ENCODE results near the gene ANO3. TPM values are rescaled to one million over a fixed set of nuclear protein-coding genes. Genes with fewer than 3 reads are reported as not detected.

Gene ANO3
- total and polyA plus RNA-seq, 2 donors (not counting 1 experiment from before 2014, with no cell fraction given): not detected

DNA sequence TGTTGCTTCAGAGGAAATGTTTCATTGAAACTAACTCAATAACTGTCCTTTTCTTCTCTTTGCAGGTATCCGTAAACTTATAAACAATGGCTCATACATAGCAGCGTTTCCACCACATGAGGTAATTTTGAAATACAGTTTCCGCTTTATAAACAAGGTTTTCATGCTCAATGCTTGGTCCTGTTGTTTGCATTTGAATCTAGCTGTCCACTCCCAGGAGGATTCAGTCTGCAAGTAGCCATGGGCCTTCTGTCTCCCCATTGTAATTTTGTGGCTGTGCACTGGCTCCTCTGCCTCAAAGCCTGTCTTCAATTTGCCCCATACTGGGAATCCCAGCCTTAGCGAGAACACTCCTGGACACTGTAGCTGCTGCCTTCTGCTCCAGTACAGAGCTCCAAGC, 205.4 kb downstream of the ANO3 start:
- Mint-ChIP-seq H3K9me3 (ENCODE audit: insufficient read depth) (peaks cover 2% of the 10 kb centered on the region), H3K4me3 (no peak overlapping the region), H3K27me3 (no peaks in the 10 kb centered on the region), H3K4me1 (no peaks in the 10 kb centered on the region), H3K27ac (no peak overlapping the region)
- DNase-seq (no peak), ATAC-seq (ENCODE audit: low read depth) (no peak)
- no peaks in the 10 kb centered on the region for H3K27me3 ChIP-seq (replicated peaks in 1 of 4; ENCODE audit: control extremely low read depth in 1 of 4, control insufficient read depth in 3 of 4, insufficient read depth in 4 of 4, low read length in 3 of 4)
- H4K20me1 ChIP-seq (ENCODE audit: control insufficient read depth, insufficient read depth, low read length, poor library complexity, severe bottlenecking): no peaks in the 10 kb centered on the region
- no peaks in the 10 kb centered on the region for H3K36me3 ChIP-seq (replicated peaks in 1 of 2; ENCODE audit: control extremely low read depth in 1 of 2, control insufficient read depth in 1 of 2, extremely low read depth in 1 of 2, insufficient read depth in 2 of 2, low read length in 1 of 2)
- intact Hi-C loops (cut with micrococcal nuclease): no loop called here
- no peak overlapping the region for H3K9ac ChIP-seq (ENCODE audit: low read length)
- H2AFZ ChIP-seq (ENCODE audit: insufficient read depth, low read depth, low read length, poor library complexity, severe bottlenecking): no peak overlapping the region
- H3K4me2 ChIP-seq (replicated peaks; ENCODE audit: low read depth, low read length, poor library complexity, severe bottlenecking): no peak overlapping the region
- CTCF ChIA-PET: no interaction called here
- WGBS (ENCODE audit: insufficient coverage): 90% methylated on average over 2 of the region's 4 CpGs
- H3K27ac ChIP-seq (ENCODE audit: low read length in 2 of 2): no peak overlapping the region
- no peaks in the 10 kb centered on the region for H3K9me3 ChIP-seq (ENCODE audit: control extremely low read depth in 1 of 3, control insufficient read depth in 2 of 3, insufficient read depth in 1 of 3, low read length in 2 of 3)
- POLR2A ChIA-PET: no interaction called here
- H3K79me2 ChIP-seq (ENCODE audit: control insufficient read depth, insufficient read depth, low read length): no peaks in the 10 kb centered on the region
- TF ChIP-seq, protein P1, sequence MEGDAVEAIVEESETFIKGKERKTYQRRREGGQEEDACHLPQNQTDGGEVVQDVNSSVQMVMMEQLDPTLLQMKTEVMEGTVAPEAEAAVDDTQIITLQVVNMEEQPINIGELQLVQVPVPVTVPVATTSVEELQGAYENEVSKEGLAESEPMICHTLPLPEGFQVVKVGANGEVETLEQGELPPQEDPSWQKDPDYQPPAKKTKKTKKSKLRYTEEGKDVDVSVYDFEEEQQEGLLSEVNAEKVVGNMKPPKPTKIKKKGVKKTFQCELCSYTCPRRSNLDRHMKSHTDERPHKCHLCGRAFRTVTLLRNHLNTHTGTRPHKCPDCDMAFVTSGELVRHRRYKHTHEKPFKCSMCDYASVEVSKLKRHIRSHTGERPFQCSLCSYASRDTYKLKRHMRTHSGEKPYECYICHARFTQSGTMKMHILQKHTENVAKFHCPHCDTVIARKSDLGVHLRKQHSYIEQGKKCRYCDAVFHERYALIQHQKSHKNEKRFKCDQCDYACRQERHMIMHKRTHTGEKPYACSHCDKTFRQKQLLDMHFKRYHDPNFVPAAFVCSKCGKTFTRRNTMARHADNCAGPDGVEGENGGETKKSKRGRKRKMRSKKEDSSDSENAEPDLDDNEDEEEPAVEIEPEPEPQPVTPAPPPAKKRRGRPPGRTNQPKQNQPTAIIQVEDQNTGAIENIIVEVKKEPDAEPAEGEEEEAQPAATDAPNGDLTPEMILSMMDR (IDR thresholded peaks at IDR 0.05): no peak
- TF ChIP-seq EZH2 (IDR thresholded peaks at IDR 0.05; ENCODE audit: borderline replicate concordance, insufficient read depth, low read depth, low read length, poor library complexity, severe bottlenecking): no peak
- no peaks in the 10 kb centered on the region for H3K4me1 ChIP-seq (ENCODE audit: control insufficient read depth in 2 of 2, insufficient read depth in 2 of 2, low read length in 2 of 2)
- no peak overlapping the region for H3K4me3 ChIP-seq (ENCODE audit: control extremely low read depth in 1 of 5, extremely low read depth in 1 of 5, insufficient read depth in 1 of 5, low read depth in 2 of 5, low read length in 4 of 5)

DNA sequence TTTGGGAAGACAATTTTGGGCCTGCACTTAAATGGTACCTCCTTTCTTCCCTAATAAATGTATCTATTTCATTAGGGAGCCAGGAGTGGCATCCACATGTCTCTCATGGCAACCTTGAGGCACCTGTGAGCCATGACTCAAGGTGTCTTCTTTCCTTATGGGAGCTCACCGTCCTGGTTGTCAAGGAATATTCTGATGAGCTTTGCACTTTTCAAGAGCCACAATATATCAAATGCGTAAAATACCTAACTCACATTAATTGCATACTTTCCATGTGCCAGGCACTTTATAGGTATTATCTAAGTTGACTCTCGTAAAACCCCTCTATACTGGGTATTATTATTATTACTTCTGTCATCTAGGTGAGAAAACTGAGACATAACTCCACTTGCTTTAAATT, 207.6 kb downstream of the ANO3 start:
- Histone ChIP-seq H3K9ac (ENCODE audit: low read length) (no peak overlapping the region), H3K4me1 (ENCODE audit: control insufficient read depth in 2 of 2, insufficient read depth in 2 of 2, low read length in 2 of 2) (no peaks in the 10 kb centered on the region), H3K4me3 (ENCODE audit: control extremely low read depth in 1 of 5, extremely low read depth in 1 of 5, insufficient read depth in 1 of 5, low read depth in 2 of 5, low read length in 4 of 5) (no peak overlapping the region), H3K27me3 (replicated peaks in 1 of 4; ENCODE audit: control extremely low read depth in 1 of 4, control insufficient read depth in 3 of 4, insufficient read depth in 4 of 4, low read length in 3 of 4) (no peaks in the 10 kb centered on the region), H3K79me2 (ENCODE audit: control insufficient read depth, insufficient read depth, low read length) (no peaks in the 10 kb centered on the region), H2AFZ (ENCODE audit: insufficient read depth, low read depth, low read length, poor library complexity, severe bottlenecking) (no peak overlapping the region), H3K27ac (ENCODE audit: low read length in 2 of 2) (no peak overlapping the region), H3K4me2 (replicated peaks; ENCODE audit: low read depth, low read length, poor library complexity, severe bottlenecking) (no peak overlapping the region), H3K9me3 (ENCODE audit: control extremely low read depth in 1 of 3, control insufficient read depth in 2 of 3, insufficient read depth in 1 of 3, low read length in 2 of 3) (no peaks in the 10 kb centered on the region), H3K36me3 (replicated peaks in 1 of 2; ENCODE audit: control extremely low read depth in 1 of 2, control insufficient read depth in 1 of 2, extremely low read depth in 1 of 2, insufficient read depth in 2 of 2, low read length in 1 of 2) (no peaks in the 10 kb centered on the region), H4K20me1 (ENCODE audit: control insufficient read depth, insufficient read depth, low read length, poor library complexity, severe bottlenecking) (no peaks in the 10 kb centered on the region)
- Mint-ChIP-seq H3K4me3 (no peak overlapping the region), H3K27me3 (no peaks in the 10 kb centered on the region), H3K4me1 (no peaks in the 10 kb centered on the region), H3K27ac (no peak overlapping the region), H3K9me3 (ENCODE audit: insufficient read depth) (peaks cover 2% of the 10 kb centered on the region)
- CTCF ChIA-PET: no interaction called here
- DNase-seq: no peak
- no CpG with 5 or more reads among the region's 3 CpGs for WGBS (ENCODE audit: insufficient coverage)
- ATAC-seq (ENCODE audit: low read depth): no peak
- POLR2A ChIA-PET: no interaction called here
- intact Hi-C loops (cut with micrococcal nuclease): no loop called here
- TF ChIP-seq, protein P1 (IDR thresholded peaks at IDR 0.05): no peak
- no peak for TF ChIP-seq EZH2 (IDR thresholded peaks at IDR 0.05; ENCODE audit: borderline replicate concordance, insufficient read depth, low read depth, low read length, poor library complexity, severe bottlenecking)
